HG03159 (cell line): ENCODE measurements around the gene PNMA8A.
"Not testable (repeated sequence)": the region's sequence is repeated elsewhere in the genome, so short reads cannot be mapped to it uniquely, and the experiment has no call there.

Experiments
- ATAC-seq: cut with Tn5 transposase; IDR thresholded peaks from one replicate; pipeline ENCODE4 v1.9.1; 2021; ENCODE audit warnings: mild to moderate bottlenecking, moderate library complexity; ENCODE audit not compliant: unreplicated experiment

PNMA8A gene

DNA sequence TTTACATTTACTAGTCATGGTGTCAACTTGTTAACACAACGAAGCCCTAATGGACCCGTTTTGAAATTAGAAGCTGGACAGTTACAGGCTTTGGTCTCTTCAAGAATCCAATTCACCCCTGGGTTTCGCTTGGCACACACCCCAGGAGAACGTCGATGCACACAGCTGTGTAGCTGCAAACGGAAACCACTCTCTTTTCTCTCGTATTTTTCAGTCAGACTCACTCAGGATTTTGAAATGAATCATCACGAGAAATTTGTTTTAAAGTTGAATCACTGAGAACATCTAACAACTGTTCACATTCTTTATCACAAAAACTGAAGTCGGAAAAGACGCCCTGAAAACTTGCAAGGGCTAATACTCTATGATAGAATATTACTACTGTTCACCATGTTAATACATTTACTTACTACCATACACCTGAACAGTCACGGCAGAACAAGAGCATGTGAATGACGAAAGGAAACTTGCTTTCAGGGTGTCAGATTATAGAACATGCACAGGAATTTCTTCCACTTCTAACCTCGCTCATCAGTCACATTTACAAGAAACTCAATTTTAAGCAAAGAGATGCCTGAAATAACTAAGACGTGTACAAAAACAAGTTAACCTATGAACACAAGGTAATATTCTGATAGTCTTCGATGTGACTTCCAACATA is 4.7 kb downstream of the PNMA8A start:
- no peak for ATAC-seq

DNA sequence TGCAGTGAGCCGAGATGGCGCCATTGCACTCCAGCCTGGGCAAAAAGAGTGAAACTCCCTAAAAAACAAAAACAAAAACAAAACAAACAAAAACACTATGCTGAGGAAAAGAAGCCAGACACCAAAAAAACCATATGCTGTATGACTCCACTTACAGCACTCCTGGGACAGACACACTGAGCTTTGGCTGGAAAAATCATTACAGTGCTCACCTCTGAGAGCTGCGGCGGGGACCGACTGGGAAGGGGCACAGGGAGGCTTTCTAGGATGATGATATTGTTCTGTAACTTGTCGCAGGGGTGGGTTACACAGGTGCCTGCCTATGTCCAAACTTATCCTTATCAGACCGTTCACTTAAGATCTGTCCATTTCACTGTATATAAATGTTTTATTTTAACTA is 7.8 kb downstream of the PNMA8A start:
- no peak for ATAC-seq

DNA sequence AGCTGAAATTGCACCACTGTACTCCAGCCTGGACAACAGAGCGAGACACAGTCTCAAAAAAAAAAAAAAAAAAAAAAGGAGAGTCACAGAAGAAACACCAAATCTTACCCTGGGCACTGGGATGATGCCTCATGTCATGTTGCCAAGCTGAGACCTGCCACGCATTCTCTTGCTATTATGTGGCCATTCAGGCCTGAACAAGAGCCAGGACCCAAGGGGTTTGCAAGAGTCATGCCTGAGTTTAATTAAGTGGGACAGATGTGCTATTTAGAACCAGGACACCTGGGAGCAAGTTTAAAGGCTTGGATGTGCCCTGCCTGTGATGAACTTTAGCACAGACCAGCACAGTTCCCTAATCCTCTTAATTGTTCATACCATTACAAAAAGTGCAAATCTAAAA is 9.8 kb downstream of the PNMA8A start:
- no peak for ATAC-seq

DNA sequence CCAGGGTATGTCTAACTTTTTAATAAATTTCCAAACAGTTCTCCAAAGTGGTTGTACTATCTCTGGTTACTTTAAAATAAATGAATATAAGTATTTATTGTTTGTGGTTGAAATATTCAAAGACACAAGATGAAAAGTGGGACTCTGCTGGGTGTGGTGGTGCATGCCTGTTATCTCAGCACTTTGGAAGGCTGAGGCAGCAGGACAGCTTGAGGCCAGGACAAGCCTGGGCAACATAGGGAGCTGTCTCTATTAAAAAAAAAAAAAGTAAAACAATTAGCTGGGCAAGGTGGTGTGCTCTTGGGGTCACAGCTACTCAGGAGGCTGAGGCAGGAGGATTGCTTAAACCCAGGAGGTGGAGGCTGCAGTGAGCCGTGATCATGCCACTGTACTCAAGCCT is 10.4 kb downstream of the PNMA8A start:
- ATAC-seq, result no peak

DNA sequence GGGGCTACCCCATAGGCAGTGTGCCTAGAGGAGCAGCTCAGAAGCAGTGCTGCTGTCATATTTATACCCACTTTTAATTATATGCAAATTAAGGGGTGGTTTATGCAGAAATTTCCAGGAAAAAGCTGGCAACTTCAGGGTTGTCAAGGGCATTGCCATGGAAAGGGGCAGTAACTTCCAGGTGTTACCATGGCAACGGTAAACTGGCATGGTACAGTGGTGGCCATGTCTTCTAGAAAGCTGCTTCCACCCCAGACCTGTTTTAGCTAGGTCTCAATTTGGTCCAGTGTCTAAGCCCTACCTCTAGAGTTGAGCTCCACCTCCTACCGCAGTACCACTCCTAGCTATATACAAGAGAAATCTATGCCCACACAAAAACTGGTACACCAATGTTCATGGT is 11.3 kb downstream of the PNMA8A start:
- no peak for ATAC-seq

DNA sequence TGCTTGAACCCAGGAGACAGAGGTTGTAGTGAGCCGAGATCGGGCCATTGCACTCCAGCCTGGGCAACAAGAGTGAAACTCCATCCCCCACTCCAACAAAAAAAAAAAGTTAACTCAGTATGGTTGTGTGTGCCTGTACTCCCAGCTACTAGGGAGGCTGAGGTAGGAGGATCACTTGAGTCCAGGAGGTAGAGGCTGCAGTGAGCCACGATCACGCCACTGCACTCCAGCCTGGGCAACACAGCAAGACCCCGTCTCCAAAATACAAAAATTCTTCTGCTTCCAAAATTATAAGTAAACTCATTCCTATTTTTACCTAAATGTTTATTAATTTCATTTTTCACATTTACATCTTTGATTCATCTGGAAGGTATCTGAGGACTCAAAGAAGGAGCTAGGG is 14.4 kb downstream of the PNMA8A start:
- ATAC-seq, result no peak

DNA sequence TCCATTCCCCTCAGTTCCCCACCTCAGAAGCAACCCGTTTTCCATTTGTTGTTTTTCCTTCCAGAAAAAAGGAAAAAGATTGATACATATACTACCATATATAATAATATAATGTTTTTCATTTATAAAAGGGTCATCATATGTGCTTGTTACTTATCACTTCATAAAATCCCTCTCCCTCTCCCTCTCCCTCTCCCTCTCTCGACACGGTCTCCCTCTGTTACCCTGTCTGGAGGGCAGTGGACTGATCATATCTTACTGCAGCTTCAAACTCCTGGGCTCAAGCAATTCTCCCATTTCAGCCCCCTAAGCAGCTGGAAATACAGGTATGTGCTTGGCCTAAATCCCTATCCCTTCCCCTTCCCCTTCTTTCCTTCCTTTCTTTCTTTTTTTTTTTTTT is 17.1 kb downstream of the PNMA8A start:
- no peak for ATAC-seq

DNA sequence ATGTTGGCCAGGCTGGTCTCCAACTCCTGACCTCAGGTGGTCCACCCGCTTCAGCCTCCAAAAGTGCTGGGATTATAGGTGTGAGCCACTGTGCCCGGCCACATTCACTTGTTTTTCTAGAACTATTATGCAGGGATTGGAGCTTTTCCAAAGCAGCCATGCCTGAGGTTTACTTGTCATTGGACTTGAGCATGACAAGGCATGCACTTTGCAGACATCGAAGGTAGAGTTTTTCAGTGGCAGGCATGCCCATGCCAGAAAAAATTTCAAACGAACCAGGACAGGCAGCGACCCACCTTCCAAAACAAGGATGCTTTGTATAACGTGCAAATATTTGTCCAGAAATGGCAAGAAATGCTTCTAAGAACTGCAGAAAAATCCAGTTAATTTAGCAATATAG is 17.7 kb downstream of the PNMA8A start:
- ATAC-seq, result no peak

DNA sequence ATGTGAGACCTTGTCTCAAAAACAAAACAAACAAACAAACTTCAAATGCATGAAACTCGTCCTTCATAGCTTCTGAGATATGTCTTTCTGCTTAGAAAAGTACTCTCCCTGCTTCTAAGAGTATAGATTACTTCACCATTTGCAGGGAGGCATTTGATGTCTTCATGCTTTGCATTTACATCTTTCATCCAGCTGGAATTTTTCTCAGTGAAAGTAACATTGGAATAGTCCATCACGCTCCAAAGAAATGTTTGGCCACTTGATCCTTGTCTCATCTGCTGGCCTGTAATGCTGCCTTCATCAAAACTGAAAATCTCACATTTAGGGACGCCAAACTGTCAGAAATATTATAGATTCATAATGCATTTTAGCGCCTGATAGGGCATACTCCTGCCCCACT is 19.2 kb downstream of the PNMA8A start:
- no peak for ATAC-seq

DNA sequence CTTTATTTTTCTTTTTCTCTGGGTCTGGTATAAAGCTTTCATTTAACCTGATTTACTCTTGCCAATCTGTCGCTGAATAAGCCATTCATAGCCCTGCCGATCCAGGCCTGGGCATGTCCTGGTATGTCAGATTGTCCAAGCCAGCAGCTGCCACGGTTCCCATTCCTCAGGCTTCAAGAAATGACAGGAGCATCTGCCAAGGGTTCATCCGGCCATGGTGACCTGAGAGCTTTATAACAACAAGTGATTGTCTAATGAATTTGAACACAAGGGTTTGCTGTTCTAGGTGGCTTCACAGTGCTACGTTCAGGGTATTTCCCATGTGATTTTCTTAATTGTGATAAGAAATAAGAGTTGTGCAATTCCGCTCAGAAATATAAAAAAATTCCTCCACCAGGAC is 20.0 kb downstream of the PNMA8A start:
- ATAC-seq, result no peak

DNA sequence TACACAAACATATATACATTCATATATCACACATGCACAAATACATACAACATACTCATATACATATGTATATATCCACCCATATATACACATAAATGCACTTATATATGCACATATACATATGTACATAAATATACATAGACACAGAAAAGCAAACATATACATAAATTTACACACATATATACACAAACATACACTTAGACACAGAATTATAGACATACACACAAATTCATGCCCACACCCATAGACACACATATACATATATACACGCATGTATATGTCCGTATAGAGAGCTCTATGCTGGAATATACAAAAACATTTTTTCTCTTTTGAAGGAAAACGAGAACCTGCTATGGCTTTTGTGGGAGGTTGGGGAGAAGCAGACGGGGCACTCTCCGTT is 20.6 kb downstream of the PNMA8A start:
- no peak for ATAC-seq

DNA sequence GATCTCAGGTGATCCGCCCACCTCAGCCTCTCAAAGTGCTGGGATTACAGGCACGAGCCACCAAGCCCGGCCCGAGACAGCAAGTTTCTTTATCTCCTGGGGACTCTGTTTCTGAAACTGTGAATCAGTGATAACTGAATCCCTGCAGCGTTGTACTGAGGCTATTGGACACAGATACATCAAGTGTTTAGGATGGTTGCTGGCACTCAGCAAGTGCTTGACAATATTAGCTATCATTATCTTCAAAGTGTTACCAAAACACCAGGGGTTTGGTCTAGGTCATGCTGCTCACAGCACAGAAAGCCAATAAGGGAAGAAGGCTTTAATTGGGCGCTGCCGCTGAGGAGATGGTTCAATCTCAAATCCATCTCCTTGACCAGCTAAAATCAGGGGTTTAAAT is 22.1 kb downstream of the PNMA8A start:
- no peak for ATAC-seq

DNA sequence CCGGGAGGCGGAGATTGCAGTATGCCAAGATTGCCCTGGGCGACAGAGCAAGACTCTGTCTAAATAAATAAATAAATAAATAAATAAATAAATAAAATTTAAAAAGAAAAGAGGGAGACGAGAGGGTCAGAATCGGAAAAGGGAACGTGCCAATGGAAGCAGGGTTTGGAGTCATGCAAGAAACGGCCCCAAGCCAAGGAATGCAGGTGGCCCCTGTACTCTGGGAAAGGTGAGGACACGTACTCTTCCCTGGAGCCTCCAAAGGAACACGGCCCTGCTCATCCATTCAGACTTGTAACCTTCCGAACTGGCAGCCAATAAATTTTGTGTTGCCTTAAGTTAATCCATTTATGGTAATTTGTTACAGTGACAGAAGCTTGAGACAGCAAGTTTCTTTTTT is 22.8 kb downstream of the PNMA8A start:
- ATAC-seq, result no peak

DNA sequence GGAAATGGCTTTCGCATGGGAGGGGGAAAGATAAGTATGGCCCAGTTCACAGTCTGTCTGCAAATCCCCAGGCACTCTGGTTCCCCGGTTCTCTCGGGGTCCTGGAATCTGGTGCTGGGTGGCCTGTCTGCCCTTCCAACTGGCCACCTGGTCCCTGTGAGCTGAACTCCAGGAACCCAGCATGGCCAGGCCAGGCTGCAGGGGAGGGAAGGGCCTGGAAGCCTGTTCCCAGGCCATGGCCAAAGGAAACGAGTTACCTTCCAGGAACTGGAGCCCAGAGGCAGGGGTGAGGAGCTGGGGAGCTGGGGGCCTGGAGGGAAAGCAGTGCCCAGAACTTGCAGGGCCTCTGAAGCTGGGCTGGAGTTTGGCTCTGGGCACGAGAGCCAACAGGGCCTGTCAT is 23.5 kb downstream of the PNMA8A start:
- ATAC-seq, result no peak

DNA sequence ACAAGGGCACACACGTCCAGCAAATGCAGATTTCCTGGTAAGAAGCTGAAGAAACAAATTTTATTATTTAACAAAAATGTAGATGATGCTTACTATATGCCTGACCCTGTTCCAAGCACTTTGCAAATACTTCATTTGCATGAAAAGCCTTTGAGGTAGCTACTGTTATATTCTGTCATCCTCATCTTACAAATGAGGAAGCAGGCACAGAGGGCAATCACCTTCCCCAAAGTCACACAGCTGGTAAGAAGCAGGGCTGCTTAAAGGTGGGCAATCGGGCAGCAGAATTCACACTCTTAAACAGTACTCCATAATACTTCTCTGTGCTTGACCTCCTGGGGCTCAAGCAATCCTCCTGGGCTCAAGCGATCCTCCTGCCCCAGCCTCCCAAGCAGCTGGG is 24.4 kb downstream of the PNMA8A start:
- no peak for ATAC-seq

DNA sequence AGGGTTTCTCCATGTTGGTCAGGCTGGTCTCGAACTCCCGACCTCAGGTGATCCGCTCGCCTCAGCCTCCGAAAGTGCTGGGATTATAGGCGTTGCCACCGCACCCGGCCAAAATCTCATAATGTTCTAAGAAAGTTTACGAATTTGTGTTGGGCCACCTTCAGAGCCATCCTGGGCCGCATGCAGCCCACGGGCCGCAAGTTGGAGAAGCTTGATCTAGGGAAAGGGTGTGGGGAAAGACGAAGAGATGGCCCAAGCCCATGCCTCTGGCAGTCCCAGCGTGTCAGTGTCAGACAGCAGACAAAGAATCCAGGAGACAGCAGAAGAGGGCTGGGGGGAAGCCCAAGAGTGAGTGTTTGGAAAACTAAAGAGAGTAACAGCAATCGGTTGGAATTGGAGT is 25.3 kb downstream of the PNMA8A start:
- no peak for ATAC-seq

DNA sequence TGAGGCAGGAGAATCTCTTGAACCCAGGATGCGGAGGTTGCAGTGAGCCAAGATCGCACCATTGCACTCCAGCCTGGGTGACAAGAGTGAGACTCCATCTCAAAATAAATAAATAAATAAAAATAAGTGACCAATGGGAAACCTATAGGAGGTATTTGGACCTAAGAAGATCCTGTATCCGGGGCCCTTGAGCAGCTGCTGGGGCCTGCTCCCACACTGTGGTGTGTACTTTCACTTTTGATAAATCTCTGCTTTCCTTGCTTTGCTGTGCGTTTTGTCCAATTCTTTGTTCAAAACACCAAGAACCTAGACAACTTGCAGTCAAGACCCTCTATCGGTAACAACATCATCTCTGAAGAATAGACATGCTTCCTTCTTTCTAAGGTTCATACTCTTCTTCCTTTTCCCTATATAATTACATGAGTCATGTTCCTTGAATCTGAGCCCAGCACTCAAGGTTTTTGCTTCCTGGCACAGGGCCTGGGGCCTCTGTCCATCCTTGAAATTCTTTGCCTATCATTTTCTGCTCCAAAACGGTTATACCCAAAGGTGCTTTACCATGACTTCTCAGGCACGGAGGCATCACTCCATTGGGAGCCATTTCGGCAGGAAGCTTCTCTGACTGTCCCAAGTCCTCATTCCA is 28.4 kb downstream of the PNMA8A start:
- ATAC-seq, result no peak

DNA sequence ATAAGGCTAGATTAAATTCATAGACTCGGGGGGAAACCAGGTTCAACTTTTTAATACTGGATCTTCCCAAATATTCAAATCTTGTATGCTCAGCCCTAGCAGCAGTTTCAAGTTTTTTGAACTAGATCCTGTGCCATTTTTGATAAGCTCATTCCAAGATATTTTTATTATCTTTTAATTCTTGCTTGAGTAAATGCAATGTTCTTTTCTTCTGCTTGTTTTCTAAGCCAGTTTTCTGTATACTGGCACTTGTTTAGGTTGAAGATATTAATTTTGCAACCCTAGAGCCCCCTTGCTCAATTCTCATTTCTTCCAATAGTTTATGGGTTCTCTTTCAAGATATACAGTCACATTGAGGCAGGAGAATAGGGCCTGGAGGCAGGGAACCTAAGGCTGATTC is 29.5 kb downstream of the PNMA8A start:
- no peak for ATAC-seq

DNA sequence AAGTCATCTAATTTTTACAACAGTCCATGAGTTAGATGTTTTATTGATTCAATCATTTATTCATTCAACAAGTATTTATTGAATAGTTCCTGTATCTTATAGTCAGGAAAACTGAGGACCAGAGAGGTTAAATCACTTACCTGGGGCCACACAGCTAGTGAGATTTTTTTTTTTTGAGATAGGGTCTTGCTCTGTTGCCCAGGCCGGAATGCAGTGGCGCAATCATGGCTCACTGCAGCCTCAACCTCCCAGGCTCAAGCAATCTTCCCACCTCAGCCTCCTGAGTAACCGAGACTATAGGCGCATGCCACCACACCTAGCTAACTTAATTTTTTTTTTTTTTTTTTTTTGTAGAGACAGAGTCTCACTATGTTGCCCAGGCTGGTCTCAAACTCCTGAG is 35.7 kb downstream of the PNMA8A start:
- ATAC-seq, result not testable (repeated sequence)

DNA sequence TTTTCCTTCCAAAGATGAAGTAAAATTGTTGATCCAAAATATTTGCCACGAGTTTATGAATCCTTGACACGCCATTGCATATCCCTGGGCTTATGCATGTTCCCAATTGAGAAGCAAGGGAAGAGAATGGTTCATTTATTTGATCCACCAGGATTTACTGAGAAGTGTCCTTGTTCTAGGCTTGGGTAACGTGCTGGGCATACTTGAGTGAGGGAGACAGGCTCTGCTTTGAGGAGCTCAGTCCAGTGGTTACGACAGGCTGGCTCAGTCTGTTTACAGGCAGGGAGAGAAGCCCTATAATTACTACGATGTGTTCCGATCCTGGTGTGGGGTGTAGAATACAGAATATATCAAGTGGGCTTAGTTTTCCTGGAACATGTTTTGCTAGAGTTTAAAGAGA is 36.4 kb downstream of the PNMA8A start:
- ATAC-seq, result no peak

DNA sequence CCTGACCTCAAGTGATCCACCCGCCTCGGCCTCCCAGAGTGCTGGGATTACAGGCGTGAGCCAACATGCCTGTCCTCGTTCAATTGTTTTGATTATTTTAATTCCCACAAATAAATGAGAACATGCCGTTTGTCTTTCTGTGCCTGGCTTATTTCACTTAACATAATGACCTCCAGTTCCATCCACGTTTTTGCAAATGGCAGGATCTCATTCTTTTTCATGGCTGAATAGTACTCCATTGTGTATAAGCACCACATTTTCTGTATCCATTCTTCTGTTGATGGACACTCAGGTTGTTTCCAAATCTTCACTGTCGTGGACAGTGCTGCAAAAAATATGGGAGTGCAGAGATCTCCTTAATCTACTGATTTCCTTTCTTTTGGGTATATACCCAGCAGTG is 37.9 kb downstream of the PNMA8A start:
- ATAC-seq, result not testable (repeated sequence)

DNA sequence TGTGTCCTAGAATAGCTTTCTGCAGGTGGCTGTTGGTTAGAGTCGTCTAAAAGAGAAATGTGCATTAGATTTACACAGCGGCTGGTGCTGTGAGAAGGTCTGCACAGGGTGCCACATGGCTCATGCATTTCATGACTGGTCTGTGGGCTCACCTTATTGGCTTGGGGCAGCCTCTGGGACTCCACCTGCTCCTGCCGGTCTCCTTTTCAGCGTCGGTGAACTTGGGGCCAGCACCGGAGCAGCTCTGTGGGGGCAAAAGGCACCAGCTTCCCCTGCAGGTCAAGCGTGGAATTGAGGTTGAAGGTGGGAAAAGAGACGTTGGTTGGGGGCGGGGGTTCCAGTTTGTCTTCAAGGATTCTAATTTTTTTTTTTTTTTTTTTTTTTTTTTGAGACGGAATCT is 39.5 kb downstream of the PNMA8A start:
- ATAC-seq, result no peak

DNA sequence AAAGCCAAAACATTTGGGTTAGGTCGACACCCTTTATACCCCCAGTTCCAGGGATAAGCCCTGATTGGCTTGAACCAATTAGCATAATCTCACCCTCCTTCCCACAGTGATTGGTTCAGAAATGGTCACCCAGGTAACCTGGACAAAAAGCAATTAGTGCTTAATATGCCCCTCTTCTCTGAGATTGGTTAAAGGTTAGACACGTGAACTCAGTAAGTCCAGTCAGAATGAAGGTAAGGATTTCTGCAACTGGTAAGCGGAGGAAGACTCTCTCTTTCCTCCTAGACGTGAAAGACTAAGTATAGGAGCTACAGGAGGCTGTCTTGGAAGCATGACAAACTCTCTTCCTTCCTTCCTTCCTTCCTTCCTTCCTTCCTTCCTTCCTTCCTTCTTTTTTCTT is 41.4 kb downstream of the PNMA8A start:
- no peak for ATAC-seq
